Stimulated activated CD8-positive, alpha-beta memory T cell treated with anti-CD3 and anti-CD28 coated beads, Interleukin-15, amount 100 ng/mL, for 24 hours (primary cell): ENCODE results near the gene VSTM2A.

Experiments used
- DNase-seq: peaks from one replicate; pipeline ENCODE4 v3.0.0-alpha.2; 2020; ENCODE audit warnings: low read depth

The VSTM2A gene

GRCh38 chr7:54615537-54615936 lies 73.4 kb downstream of the VSTM2A start:
- DNase-seq: no peak
